ENCODE results near the gene CSF1. TPM values are rescaled to one million over a fixed set of nuclear protein-coding genes. Genes with fewer than 3 reads are reported as not detected.
A peak's percentile ranks its signal among the peaks of the same experiment; 100 is the strongest.

The CSF1 gene
- total and polyA plus RNA-seq, 2 of the 13 experiments (the other 11 are each of a cell fraction or from before 2014, with no cell fraction given) = 4.6 to 13.3 TPM

GRCh38 chr1:109873278-109874175 is 37.1 kb upstream of the CSF1 start:
- no TSS peak for BruUV-seq (replicated peaks)
- in situ Hi-C loops (cut with HindIII; ENCODE audit: extremely low pct_ligation_motif_present, low pct_unique_long_range_greater_than_20kb) = no loop called here
- no peak overlapping the region for H3K9ac ChIP-seq (ENCODE audit: insufficient read depth, low read depth, low read length)
- no peaks in the 10 kb centered on the region for H3K79me2 ChIP-seq (ENCODE audit: insufficient read depth, low read length)
- 20% methylated on average over 3 of the region's 3 CpGs for WGBS (ENCODE audit: low lambda C conversion rate)
- POLR2A ChIA-PET = no interaction called here
- no peak for ATAC-seq
- intact Hi-C loops (cut with micrococcal nuclease; ENCODE audit: unreplicated experiment) = no loop called here
- peaks cover 53% of the 10 kb centered on the region for H3K4me1 ChIP-seq (ENCODE audit: insufficient read depth, low read length)
- no peak overlapping the region for H3K27ac ChIP-seq (ENCODE audit: extremely low read length, insufficient read depth, low read length)
- H3K9me3 ChIP-seq (ENCODE audit: low read length) = no peaks in the 10 kb centered on the region
- no peak overlapping the region for H2AFZ ChIP-seq (ENCODE audit: low read length)
- H3K4me2 ChIP-seq (ENCODE audit: low read depth, low read length) = peak overlapping the region; percentile 26; the same call in 1 of the 2 replicates
- no peaks in the 10 kb centered on the region for H3K36me3 ChIP-seq (replicated peaks in 1 of 2; ENCODE audit: control insufficient read depth in 1 of 2, insufficient read depth in 2 of 2, low read length in 2 of 2)
- FAIRE-seq = no peak
- DNase-seq (ENCODE audit: low spot score) = no peak
- CTCF ChIA-PET (ENCODE audit: low intra/inter-chr PET ratio, low total read pairs) = no interaction called here
- no peak overlapping the region for H3K4me3 ChIP-seq (replicated peaks in 1 of 3; ENCODE audit: insufficient read depth in 1 of 3, low read depth in 2 of 3, low read length in 3 of 3)
- no peaks in the 10 kb centered on the region for H4K20me1 ChIP-seq (ENCODE audit: insufficient read depth, low read length)
- H3K27me3 ChIP-seq (ENCODE audit: control insufficient read depth in 1 of 2, insufficient read depth in 2 of 2, low read length in 2 of 2) = no peaks in the 10 kb centered on the region; a peak in 1 of 5 replicates
- TF ChIP-seq CCDC6 (CRISPR knock-in tag; IDR thresholded peaks at IDR 0.05) (no peak), FOXJ3 (CRISPR knock-in tag; IDR thresholded peaks at IDR 0.05; ENCODE audit: borderline replicate concordance) (no peak), SOX6 (IDR thresholded peaks at IDR 0.05) (no peak), SOX6 (CRISPR knock-in tag; IDR thresholded peaks at IDR 0.05) (peak; percentile 11; the same call in 1 of the 2 replicates), PCBP2 (optimal IDR thresholded peaks at IDR 0.05; ENCODE audit: low read depth, low read length, poor library complexity, severe bottlenecking) (no peak), TFE3 (CRISPR knock-in tag; IDR thresholded peaks at IDR 0.05) (no peak), CEBPG (CRISPR knock-in tag; IDR thresholded peaks at IDR 0.05) (peak; percentile 74), ZNF281 (CRISPR knock-in tag; IDR thresholded peaks at IDR 0.05; ENCODE audit: borderline replicate concordance) (peak; percentile 42; the same call in 1 of the 2 replicates), MYC (CRISPR knock-in tag; IDR thresholded peaks at IDR 0.05; ENCODE audit: borderline replicate concordance) (no peak), HNF1A (IDR thresholded peaks at IDR 0.05; ENCODE audit: low read depth) (no peak), HNF1A (CRISPR knock-in tag; IDR thresholded peaks at IDR 0.05; ENCODE audit: borderline replicate concordance) (no peak), ZBTB3 (CRISPR knock-in tag; IDR thresholded peaks at IDR 0.05; ENCODE audit: borderline replicate concordance, low read depth) (no peak), TOE1 (CRISPR knock-in tag; IDR thresholded peaks at IDR 0.05) (no peak)

Measured in HepG2 (cell line).